GM21515 (cell line): ENCODE data around the gene TBCD.

ENCODE experiments used
- ATAC-seq: cut with Tn5 transposase; IDR thresholded peaks from one replicate; pipeline ENCODE4 v1.9.1; 2021; ENCODE audit not compliant: unreplicated experiment

TBCD gene

GRCh38 chr17:82933911-82934310 lies 182.0 kb downstream of the TBCD start:
- ATAC-seq: no peak

DNA sequence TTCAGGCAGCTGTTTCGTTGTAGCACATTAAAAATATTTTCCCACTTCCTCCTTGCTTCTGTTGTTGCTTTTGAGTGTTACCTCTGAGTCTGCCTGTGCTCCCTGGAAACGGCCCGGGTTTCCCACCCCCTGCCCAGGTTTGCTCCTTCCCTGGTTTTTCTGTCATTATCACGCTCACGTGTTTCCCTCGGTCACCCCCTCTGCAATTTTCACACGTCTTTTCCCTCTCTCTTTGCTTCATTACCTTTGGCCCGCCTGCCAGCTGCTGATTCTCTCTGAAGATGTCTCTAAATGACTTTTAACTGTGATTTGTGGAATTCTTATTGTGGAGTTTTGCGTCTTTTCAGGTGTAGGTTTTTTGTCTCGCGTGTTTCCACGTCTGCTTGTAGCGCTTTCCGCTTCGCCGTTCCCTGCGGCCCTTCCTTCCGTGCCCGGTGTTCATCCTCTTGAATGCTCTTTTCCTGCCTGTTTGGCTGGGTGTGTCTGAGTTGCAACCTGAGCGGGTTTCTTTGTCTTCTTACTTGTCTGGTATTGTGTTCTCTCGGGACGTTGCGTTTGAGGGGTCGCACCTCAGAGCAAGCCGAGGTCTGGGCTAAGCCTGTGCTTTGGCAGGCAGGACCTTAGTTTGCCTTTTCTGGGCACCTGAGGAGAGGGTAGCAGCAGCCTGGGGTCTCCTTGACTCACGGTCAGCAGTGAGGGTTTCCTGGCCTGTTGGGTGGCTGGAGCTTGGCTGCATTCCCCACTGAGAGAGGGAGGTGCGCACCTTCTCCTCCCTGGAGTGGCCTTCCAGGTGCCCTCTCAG lies 184.3 kb downstream of the TBCD start:
- no peak for ATAC-seq

DNA sequence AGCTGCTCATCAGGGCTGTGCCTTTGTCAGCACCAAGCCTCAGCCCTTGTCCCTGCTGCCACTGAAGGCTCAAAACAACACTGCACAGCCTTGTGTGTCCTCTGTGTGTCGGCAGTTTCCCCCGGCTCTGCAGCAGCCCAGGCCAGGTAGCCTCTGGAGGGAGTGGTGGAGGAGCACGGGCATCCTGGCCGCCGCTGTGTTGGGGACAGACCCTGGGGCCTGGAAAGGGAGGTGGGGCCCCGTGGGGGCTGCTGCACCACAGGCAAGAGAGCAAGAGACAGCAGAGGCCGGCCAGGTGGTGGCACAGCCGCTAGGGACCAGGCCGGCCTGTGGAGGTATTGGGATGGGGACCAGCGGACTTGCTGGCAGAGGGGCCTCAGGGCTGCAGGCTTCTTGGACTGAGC lies 184.9 kb downstream of the TBCD start:
- no peak for ATAC-seq

GRCh38 chr17:82937411-82938371 lies 185.8 kb downstream of the TBCD start:
- no peak for ATAC-seq

GRCh38 chr17:82938486-82938872 lies 186.6 kb downstream of the TBCD start:
- no peak for ATAC-seq

GRCh38 chr17:82938873-82939620 lies 187.2 kb downstream of the TBCD start:
- ATAC-seq: no peak

GRCh38 chr17:82939621-82940135 lies 187.8 kb downstream of the TBCD start:
- ATAC-seq: no peak

GRCh38 chr17:82940226-82941020 lies 188.6 kb downstream of the TBCD start:
- ATAC-seq: no peak

DNA sequence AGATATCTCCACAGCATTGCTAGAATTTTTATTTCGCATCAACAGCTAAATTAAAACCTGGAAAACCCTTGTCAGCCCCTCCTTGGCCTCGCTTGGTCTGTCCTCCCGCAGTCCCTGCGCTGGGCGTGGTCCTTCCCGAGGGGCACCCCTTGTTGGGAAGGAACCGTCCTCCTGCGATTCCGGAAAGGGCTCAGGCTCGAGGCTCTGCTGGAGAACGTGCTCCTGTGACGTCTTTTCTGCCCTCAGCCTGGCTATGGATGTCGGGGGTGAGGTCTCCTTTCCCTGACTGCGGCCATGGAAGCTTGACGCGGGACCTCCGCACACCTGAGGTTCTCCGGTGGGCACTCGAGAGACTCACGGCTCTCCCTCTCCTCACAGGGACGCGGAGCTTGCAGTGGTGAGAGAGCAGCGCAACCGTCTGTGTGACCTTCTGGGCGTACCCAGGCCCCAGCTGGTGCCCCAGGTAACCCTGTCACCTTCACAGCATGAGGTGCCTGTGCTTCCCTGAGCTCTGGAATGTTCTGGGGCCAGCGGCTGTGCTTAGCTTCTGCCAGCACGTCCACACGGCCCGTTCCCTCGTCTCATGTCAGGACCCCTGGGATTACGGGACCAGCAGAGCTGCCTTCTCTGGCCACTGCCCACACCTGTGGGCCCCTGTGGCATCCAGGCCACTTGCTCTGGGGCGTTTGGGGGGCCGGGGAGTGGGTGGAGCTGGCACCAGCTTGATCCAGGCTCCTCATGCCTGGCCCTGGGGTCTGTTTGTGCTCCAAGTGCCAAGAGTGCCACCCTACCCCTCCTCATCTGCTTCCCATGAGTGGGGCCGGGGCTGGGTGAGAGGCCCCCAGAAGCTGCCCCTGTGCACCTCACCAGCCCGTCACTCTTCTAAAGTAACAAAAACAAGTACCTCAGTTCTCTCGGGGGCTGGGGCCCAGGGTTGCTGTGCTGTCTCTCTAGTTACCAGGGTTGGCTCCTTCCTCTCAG lies 189.4 kb downstream of the TBCD start:
- no peak for ATAC-seq

- no peak for ATAC-seq
These were observed 190.6 kb downstream of the TBCD start for GRCh38 chr17:82942166-82943130.

GRCh38 chr17:82943339-82943738 lies 191.5 kb downstream of the TBCD start:
- no peak for ATAC-seq

DNA sequence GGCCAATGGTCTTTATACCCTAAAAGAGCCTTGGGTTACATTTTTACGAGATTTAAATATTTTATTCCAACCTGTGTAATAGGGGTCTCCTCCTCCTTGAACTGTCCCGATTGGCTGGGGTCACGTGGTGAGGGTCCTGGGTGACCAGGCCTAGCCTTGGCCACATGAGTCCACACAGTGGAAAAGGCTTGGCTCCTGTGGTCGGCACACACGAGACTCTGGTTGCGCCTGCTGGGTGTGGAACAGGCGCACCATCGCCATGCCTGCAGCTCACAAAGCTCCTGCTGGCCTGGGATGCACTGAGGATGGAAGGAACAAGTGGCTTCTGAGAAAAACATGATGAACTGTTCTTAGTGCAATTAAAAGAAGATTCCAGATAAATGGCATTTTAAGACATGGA lies 191.9 kb downstream of the TBCD start:
- no peak for ATAC-seq

DNA sequence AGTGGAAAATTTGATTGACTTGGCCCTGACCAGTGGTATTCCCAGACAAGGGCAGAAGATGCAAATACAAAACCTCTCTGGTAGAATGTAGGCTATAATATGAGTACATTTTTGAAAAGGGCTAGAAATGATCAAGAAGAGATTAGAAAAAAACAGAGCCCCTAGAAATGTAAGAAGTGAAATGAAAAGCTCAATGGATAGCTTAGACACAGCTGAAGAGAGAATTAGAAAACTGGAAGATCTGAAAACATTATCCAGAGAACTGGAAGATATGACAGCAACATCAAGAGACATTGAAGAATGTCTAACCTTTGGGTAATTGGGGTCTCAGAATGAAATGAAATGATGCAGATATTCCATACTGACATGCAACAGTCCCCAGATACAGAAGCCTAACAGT lies 193.1 kb downstream of the TBCD start:
- ATAC-seq: no peak

DNA sequence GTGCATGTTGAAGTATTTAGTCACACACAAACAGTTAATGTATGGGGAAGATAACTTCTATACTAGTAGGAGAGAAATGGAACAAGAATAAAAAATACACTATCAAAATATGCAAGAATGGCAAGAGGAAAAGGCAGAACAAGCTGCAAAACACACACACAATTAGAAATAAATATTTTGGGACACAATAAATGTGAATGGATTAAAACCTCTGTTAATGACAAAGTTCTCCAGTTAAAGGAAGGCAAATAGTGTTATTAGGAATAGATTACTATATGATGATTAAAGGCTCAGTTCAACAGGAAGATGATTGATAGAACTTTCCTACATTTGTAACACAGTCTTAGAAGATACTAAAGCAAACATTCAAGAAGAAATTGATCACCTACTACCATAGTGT lies 194.2 kb downstream of the TBCD start:
- no peak for ATAC-seq

- no peak for ATAC-seq
These were observed 195.5 kb downstream of the TBCD start for GRCh38 chr17:82947051-82947991.

GRCh38 chr17:82948081-82948511 lies 196.2 kb downstream of the TBCD start:
- no peak for ATAC-seq

GRCh38 chr17:82948957-82949356 lies 197.1 kb downstream of the TBCD start:
- ATAC-seq: no peak
